Gastrocnemius medialis (tissue), 4 donors: ENCODE measurements around the gene HAUS7.

Experiments
- POLR2A ChIP-seq, 2 donors: fragments of 450-650 bp; IDR thresholded peaks; one replicate each; pipeline ENCODE4 v1.6.1; 2017; ENCODE audit warnings: antibody characterized with exemption in 2 of 2, mild to moderate bottlenecking in 2 of 2, moderate library complexity in 2 of 2
- TF ChIP-seq, protein P1 (sequence below), 5 experiments: fragments of 450-650 bp in 3 of 5; fragments of 200-600 bp in 2 of 5; sonication (generic) in 2 of 5; IDR thresholded peaks in 4 of 5; conservative IDR thresholded peaks in 1 of 5; 1 replicate in 4 of 5; 2 replicates in 1 of 5; pipeline ENCODE4 v1.5.1; 2016 to 2019; ENCODE audit warnings: antibody characterized with exemption in 5 of 5, mild to moderate bottlenecking in 3 of 5, moderate library complexity in 3 of 5

GRCh38 chrX:153487590-153488071 is 17.3 kb upstream of the HAUS7 start:
- TF ChIP-seq, protein P1, sequence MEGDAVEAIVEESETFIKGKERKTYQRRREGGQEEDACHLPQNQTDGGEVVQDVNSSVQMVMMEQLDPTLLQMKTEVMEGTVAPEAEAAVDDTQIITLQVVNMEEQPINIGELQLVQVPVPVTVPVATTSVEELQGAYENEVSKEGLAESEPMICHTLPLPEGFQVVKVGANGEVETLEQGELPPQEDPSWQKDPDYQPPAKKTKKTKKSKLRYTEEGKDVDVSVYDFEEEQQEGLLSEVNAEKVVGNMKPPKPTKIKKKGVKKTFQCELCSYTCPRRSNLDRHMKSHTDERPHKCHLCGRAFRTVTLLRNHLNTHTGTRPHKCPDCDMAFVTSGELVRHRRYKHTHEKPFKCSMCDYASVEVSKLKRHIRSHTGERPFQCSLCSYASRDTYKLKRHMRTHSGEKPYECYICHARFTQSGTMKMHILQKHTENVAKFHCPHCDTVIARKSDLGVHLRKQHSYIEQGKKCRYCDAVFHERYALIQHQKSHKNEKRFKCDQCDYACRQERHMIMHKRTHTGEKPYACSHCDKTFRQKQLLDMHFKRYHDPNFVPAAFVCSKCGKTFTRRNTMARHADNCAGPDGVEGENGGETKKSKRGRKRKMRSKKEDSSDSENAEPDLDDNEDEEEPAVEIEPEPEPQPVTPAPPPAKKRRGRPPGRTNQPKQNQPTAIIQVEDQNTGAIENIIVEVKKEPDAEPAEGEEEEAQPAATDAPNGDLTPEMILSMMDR (IDR thresholded peaks at IDR 0.05 in 4 of 5, conservative IDR thresholded peaks at IDR 0.05 in 1 of 5) = no peak
- no peak for TF ChIP-seq POLR2A (IDR thresholded peaks at IDR 0.05)
